AG09319 (cell line): ENCODE measurements around the gene DARS2.
"Not testable (repeated sequence)": the region's sequence is repeated elsewhere in the genome, so short reads cannot be mapped to it uniquely, and the experiment has no call there.

Experiments used
- DNase-seq: peaks from one replicate; pipeline ENCODE4 v3.0.0-alpha.2; 2010; ENCODE audit warnings: low read depth; ENCODE audit errors: extremely low read depth
- CTCF ChIP-seq: IDR thresholded peaks from 2 replicates; pipeline ENCODE4 v1.5.1; 2011; ENCODE audit warnings: low read depth, mild to moderate bottlenecking, inconsistent platforms, low read length, moderate library complexity

The DARS2 gene

GRCh38 chr1:173824315-173825081 lies at the start of gene DARS2, which contains the start of gene CENPL:
DARS2 (plus strand) TSS chr1:173824673; CDS start chr1:173825230, 557 bp downstream.
CENPL (minus strand) TSS chr1:173824883; CDS start chr1:173811299, 13,584 bp downstream.
- TF ChIP-seq CTCF: no peak
- peak; percentile 95 for DNase-seq

DNA sequence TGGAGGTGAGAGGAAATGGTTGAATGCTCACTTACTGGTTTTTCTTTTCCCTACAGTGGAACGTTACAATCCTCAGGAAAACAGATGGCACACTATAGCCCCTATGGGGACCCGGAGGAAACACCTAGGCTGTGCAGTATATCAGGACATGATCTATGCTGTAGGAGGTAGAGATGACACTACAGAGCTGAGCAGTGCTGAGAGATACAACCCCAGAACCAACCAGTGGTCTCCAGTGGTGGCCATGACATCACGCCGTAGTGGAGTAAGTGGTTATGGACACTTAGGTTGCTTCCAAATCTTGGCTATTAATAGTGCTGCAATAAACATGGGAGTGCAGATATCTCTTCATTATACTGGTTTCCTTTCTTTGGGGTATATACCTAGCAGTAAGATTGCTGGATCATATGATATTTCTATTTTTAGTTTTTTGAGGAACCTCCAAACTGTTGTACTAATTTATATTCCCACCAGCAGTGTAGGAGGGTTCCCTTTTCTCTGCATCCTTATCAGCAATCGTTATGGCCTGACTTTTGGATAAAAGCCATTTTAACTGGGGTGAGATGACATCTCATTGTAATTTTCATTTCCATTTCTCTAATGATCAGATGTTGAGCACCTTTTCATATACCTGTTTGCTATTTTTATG lies 48.8 kb upstream of the DARS2 start:
- DNase-seq: no peak
- no peak for TF ChIP-seq CTCF

- DNase-seq: no peak
- TF ChIP-seq CTCF: no peak
Measured at GRCh38 chr1:173779936-173780335, 44.5 kb upstream of the DARS2 start.

DNA sequence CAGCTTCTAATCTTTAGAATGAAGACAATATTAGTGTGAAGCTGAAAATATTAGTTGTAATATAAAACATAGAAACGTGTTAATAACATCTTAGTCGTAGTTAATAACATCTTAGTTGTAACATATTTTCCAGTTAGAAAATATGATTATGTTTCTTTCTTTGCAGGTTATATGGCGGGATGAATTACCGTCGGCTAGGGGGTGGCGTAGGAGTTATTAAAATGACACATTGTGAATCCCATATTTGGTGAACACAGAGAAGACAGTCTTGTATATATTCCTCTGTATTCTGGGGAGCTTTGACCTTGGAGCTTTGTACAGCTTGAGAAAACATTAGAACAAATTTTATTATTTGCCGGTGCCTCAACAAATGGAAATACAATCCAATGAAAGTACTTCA lies 39.5 kb upstream of the DARS2 start:
- no peak for TF ChIP-seq CTCF
- DNase-seq: no peak

- DNase-seq: no peak
- no peak for TF ChIP-seq CTCF
Measured at GRCh38 chr1:173789841-173790240, 34.6 kb upstream of the DARS2 start.

GRCh38 chr1:173798078-173798477 lies 26.4 kb upstream of the DARS2 start:
- DNase-seq: no peak

GRCh38 chr1:173799995-173800394 lies 24.5 kb upstream of the DARS2 start:
- DNase-seq: not testable (repeated sequence)

More at GRCh38 chr1:173798078-173798477, 26.4 kb upstream of the DARS2 start:
- TF ChIP-seq CTCF: no peak

DNA sequence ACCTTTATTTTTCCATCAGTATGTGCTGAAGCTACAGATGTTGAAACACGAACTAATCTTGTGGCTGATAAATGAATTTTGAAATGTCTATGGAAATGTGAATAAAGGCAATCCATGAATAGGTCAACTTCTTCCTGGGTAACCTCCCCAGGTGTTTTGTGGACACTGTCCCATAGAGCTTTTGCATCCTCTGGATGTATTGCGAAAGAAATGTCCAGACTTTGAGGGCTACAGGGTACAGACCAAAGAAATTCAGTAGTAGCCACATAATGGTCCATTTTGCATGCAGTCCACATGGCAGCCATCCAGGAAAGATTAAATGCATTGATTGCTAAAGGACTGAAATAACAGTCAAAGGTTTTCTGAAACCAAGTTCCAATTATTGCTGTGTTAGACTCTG lies 21.5 kb upstream of the DARS2 start:
- no peak for TF ChIP-seq CTCF
- DNase-seq: no peak

DNA sequence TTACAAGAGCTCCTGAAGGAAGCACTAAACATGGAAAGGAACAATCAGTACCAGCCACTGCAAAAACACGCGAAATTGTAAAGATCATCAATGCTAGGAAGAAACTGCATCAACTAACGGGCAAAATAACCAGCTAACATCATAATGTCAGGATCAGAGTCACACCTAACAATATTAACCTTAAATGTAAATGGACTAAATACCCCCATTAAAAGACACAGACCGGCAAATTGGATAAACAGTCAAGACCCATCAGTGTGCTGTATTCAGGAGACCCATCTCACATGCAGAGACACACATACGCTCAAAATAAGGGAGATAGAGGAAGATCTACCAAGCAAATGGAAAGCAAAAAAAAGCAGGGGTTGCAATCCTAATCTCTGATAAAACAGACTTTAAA lies 10.8 kb upstream of the DARS2 start:
- DNase-seq: not testable (repeated sequence)
